Measurements from ENCODE around the gene STEAP4. TPM values are rescaled to one million over a fixed set of nuclear protein-coding genes. Genes with fewer than 3 reads are reported as not detected.
A peak's percentile ranks its signal among the peaks of the same experiment; 100 is the strongest.

STEAP4 gene
- total and polyA plus RNA-seq, 7 experiments from 2014 or later, result 0.45 to 6.2 TPM; not detected in 5

GRCh38 chr7:88316456-88316855, 9.8 kb upstream of the STEAP4 start:
- ChIA-PET POLR2A (no interaction called here), CTCF (no interaction called here)
- Mint-ChIP-seq H3K36me3 (no peaks in the 10 kb centered on the region), H3K4me3 (no peak overlapping the region), H3K9me3 (no peaks in the 10 kb centered on the region), H3K4me1 (peaks cover 0 to 3% (median 0%) of the 10 kb centered on the region in 7 donors), H3K27me3 (peaks cover 5 to 37% (median 25%) of the 10 kb centered on the region in 5 donors), H3K27ac (no peak overlapping the region)
- intact Hi-C loops (cut with micrococcal nuclease), result no loop called here
- DNase-seq (no peak), ATAC-seq (no peak)
- no peak overlapping the region for H3K27ac ChIP-seq (ENCODE audit: low read depth, low read length)
- no peaks in the 10 kb centered on the region for H3K27me3 ChIP-seq (ENCODE audit: control insufficient read depth in 2 of 2, insufficient read depth in 2 of 2, low read length in 2 of 2)
- H3K4me3 ChIP-seq (ENCODE audit: low read length), result no peak overlapping the region
- H3K4me1 ChIP-seq (ENCODE audit: control insufficient read depth in 2 of 2, insufficient read depth in 2 of 2, low read length in 2 of 2), result no peaks in the 10 kb centered on the region
- H3K36me3 ChIP-seq (ENCODE audit: control insufficient read depth in 2 of 3, insufficient read depth in 3 of 3, low read length in 3 of 3), result no peaks in the 10 kb centered on the region
- H3K9me3 ChIP-seq (ENCODE audit: control insufficient read depth in 2 of 3, low read length in 3 of 3), result no peaks in the 10 kb centered on the region

DNA sequence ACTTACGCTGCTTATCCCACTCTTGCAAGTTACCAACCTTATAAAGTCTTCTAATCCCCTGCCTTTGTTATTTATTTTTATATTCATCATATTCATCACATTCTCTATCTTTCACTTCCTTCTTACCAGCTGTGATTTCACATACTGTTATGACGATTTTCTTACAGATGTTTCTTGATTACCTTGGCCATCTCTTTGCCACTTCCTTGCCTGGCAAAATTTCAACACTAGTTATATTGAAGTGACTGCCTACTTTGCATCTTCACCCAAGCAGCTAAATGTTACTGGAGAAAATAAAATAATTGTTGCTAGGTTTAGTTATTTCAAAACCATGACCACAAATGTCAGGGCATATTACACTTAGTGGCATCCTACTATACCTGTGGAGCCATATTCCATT, 8.8 kb upstream of the STEAP4 start:
- H3K36me3 Mint-ChIP-seq, result no peaks in the 10 kb centered on the region

DNA sequence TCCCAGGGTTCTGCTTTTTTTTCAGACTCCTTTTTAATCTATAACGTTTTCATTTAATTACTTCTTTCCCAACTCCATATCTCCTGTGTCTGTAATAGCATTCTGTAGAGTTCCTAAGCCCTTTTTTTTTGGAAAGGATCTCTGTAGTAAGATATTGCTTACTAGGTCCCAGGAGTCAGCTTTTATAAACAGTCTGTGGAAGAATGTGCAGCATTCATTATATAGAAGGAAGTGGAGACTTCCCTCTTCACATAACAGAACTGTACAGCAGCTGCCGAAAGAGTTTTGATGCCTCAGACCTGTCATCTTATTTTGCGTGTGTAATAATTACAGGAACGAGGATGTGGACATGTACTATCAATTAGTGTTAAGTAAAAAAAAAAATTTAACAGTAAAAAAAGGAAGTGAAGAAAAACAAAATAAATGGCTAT, 7.4 kb upstream of the STEAP4 start:
- intact Hi-C loops (cut with micrococcal nuclease), result no loop called here
- Mint-ChIP-seq H3K4me3 (no peak overlapping the region), H3K27me3 (peaks cover 7 to 44% (median 25%) of the 10 kb centered on the region in 5 donors), H3K27ac (no peak overlapping the region), H3K9me3 (no peaks in the 10 kb centered on the region), H3K36me3 (no peaks in the 10 kb centered on the region), H3K4me1 (peaks cover 0 to 3% (median 0%) of the 10 kb centered on the region in 7 donors)
- no peaks in the 10 kb centered on the region for H3K4me1 ChIP-seq (ENCODE audit: control insufficient read depth in 2 of 2, insufficient read depth in 2 of 2, low read length in 2 of 2)
- no peaks in the 10 kb centered on the region for H3K36me3 ChIP-seq (ENCODE audit: control insufficient read depth in 2 of 3, insufficient read depth in 3 of 3, low read length in 3 of 3)
- no peaks in the 10 kb centered on the region for H3K9me3 ChIP-seq (ENCODE audit: control insufficient read depth in 2 of 3, low read length in 3 of 3)
- POLR2A ChIA-PET, result no interaction called here
- no peak for DNase-seq
- peak; percentile 74 for ATAC-seq
- no peak overlapping the region for H3K27ac ChIP-seq (ENCODE audit: low read depth, low read length)
- CTCF ChIA-PET, result no interaction called here
- no peak overlapping the region for H3K4me3 ChIP-seq (ENCODE audit: low read length)
- H3K27me3 ChIP-seq (ENCODE audit: control insufficient read depth in 2 of 2, insufficient read depth in 2 of 2, low read length in 2 of 2), result no peaks in the 10 kb centered on the region

More for the DNA sequence above, 8.8 kb upstream of the STEAP4 start:
- H3K27ac Mint-ChIP-seq, result no peak overlapping the region
- ChIA-PET POLR2A (no interaction called here), CTCF (no interaction called here)
- Histone ChIP-seq H3K9me3 (ENCODE audit: control insufficient read depth in 2 of 3, low read length in 3 of 3) (no peaks in the 10 kb centered on the region), H3K36me3 (ENCODE audit: control insufficient read depth in 2 of 3, insufficient read depth in 3 of 3, low read length in 3 of 3) (no peaks in the 10 kb centered on the region), H3K27ac (ENCODE audit: low read depth, low read length) (no peak overlapping the region), H3K4me1 (ENCODE audit: control insufficient read depth in 2 of 2, insufficient read depth in 2 of 2, low read length in 2 of 2) (no peaks in the 10 kb centered on the region), H3K27me3 (ENCODE audit: control insufficient read depth in 2 of 2, insufficient read depth in 2 of 2, low read length in 2 of 2) (no peaks in the 10 kb centered on the region), H3K4me3 (ENCODE audit: low read length) (no peak overlapping the region)
- intact Hi-C loops (cut with micrococcal nuclease), result no loop called here
- no peak for ATAC-seq
- H3K27me3 Mint-ChIP-seq, result peaks cover 7 to 42% (median 26%) of the 10 kb centered on the region in 5 donors
- H3K4me1 Mint-ChIP-seq, result peaks cover 0 to 3% (median 0%) of the 10 kb centered on the region in 7 donors
- DNase-seq, result no peak
- H3K9me3 Mint-ChIP-seq, result no peaks in the 10 kb centered on the region
- no peak overlapping the region for H3K4me3 Mint-ChIP-seq

DNA sequence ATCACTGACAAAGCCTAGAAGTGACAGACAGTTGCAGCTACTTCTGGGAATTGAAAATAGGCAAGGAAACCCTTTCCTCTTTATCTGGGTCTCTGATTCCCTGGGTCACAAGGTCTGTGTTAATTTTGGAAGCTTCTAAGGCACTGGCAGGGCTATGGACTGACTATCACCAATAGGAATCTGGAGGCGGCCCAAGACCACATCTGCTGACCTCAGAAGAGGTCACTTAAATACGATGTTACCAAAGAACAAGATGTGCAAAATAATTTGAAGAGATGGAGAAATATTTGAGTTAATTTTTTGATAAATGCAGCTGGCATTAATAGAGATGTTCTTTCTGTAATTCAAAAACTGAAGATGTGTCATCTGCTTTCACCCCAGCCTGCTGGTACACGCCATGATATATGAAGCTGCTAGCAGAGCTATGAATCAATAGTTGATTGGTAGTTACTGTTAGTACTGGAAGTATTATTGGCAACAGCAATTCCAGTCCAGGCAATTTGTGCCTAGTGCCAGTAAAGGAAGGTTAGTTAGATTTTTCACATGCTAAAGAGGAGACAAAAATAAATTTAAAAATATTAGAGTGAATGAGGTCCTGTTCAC, 5.5 kb upstream of the STEAP4 start:
- H3K4me1 Mint-ChIP-seq, result peaks cover 0 to 3% (median 0%) of the 10 kb centered on the region in 7 donors
- ChIA-PET CTCF (no interaction called here), POLR2A (no interaction called here)
- H3K27me3 ChIP-seq (ENCODE audit: control insufficient read depth in 2 of 2, insufficient read depth in 2 of 2, low read length in 2 of 2), result no peaks in the 10 kb centered on the region
- no peak overlapping the region for H3K27ac Mint-ChIP-seq
- H3K4me1 ChIP-seq (ENCODE audit: control insufficient read depth in 2 of 2, insufficient read depth in 2 of 2, low read length in 2 of 2), result no peaks in the 10 kb centered on the region
- H3K36me3 Mint-ChIP-seq, result no peaks in the 10 kb centered on the region
- intact Hi-C loops (cut with micrococcal nuclease), result no loop called here
- no peak overlapping the region for H3K4me3 ChIP-seq (ENCODE audit: low read length)
- DNase-seq (no peak), ATAC-seq (no peak)
- no peak overlapping the region for H3K27ac ChIP-seq (ENCODE audit: low read depth, low read length)
- H3K4me3 Mint-ChIP-seq, result no peak overlapping the region
- H3K9me3 ChIP-seq (ENCODE audit: control insufficient read depth in 2 of 3, low read length in 3 of 3), result no peaks in the 10 kb centered on the region
- H3K36me3 ChIP-seq (ENCODE audit: control insufficient read depth in 2 of 3, insufficient read depth in 3 of 3, low read length in 3 of 3), result no peaks in the 10 kb centered on the region
- H3K9me3 Mint-ChIP-seq, result no peaks in the 10 kb centered on the region
- peaks cover 17 to 56% (median 35%) of the 10 kb centered on the region in 5 donors for H3K27me3 Mint-ChIP-seq

GRCh38 chr7:88311675-88312036, 5.0 kb upstream of the STEAP4 start:
- no peaks in the 10 kb centered on the region for H3K36me3 Mint-ChIP-seq
- H3K9me3 ChIP-seq (ENCODE audit: control insufficient read depth in 2 of 3, low read length in 3 of 3), result no peaks in the 10 kb centered on the region
- DNase-seq (no peak), ATAC-seq (no peak)
- H3K4me3 ChIP-seq (ENCODE audit: low read length), result no peak overlapping the region
- POLR2A ChIA-PET, result no interaction called here
- CTCF ChIA-PET, result no interaction called here
- no peaks in the 10 kb centered on the region for H3K4me1 ChIP-seq (ENCODE audit: control insufficient read depth in 2 of 2, insufficient read depth in 2 of 2, low read length in 2 of 2)
- intact Hi-C loops (cut with micrococcal nuclease), result no loop called here
- H3K27me3 Mint-ChIP-seq, result peaks cover 22 to 60% (median 40%) of the 10 kb centered on the region in 5 donors
- peaks cover 0 to 4% (median under 1%) of the 10 kb centered on the region in 7 donors for H3K4me1 Mint-ChIP-seq
- no peak overlapping the region for H3K4me3 Mint-ChIP-seq
- H3K27ac Mint-ChIP-seq, result no peak overlapping the region
- no peaks in the 10 kb centered on the region for H3K27me3 ChIP-seq (ENCODE audit: control insufficient read depth in 2 of 2, insufficient read depth in 2 of 2, low read length in 2 of 2)
- H3K9me3 Mint-ChIP-seq, result no peaks in the 10 kb centered on the region
- H3K27ac ChIP-seq (ENCODE audit: low read depth, low read length), result no peak overlapping the region
- no peaks in the 10 kb centered on the region for H3K36me3 ChIP-seq (ENCODE audit: control insufficient read depth in 2 of 3, insufficient read depth in 3 of 3, low read length in 3 of 3)

GRCh38 chr7:88310956-88311674, 4.4 kb upstream of the STEAP4 start:
- DNase-seq, result no peak
- H3K4me1 Mint-ChIP-seq, result peaks cover 0 to 7% (median 4%) of the 10 kb centered on the region in 7 donors
- intact Hi-C loops (cut with micrococcal nuclease), result no loop called here

DNA sequence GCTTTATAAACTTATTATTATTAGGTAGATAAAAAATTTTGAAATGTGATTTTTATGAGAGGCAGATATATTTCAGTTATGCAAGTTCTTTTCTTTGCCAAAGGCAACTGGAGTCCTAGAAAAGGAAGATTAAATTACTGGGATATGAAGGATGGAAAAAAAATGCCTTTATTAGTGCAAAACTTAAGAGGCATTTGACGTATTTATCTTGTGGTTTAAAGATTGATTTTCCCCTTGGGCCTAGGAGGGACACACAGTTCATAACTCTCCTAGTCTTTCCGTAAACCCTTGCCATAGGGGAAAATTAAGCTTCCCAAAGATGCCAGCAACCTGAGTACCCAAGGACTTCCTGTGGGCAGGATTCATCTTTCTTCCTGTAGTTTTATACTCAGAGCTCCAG, 3.1 kb upstream of the STEAP4 start:
- no peaks in the 10 kb centered on the region for H3K27me3 ChIP-seq (ENCODE audit: control insufficient read depth in 2 of 2, insufficient read depth in 2 of 2, low read length in 2 of 2)
- H3K27ac ChIP-seq (ENCODE audit: low read depth, low read length), result no peak overlapping the region
- H3K27me3 Mint-ChIP-seq, result peaks cover 34 to 51% (median 49%) of the 10 kb centered on the region in 5 donors
- no peaks in the 10 kb centered on the region for H3K36me3 Mint-ChIP-seq
- no peaks in the 10 kb centered on the region for H3K9me3 Mint-ChIP-seq
- CTCF ChIA-PET, result no interaction called here
- no peak overlapping the region for H3K27ac Mint-ChIP-seq
- no peak for ATAC-seq
- no peaks in the 10 kb centered on the region for H3K9me3 ChIP-seq (ENCODE audit: control insufficient read depth in 2 of 3, low read length in 3 of 3)
- intact Hi-C loops (cut with micrococcal nuclease), result no loop called here
- no peak overlapping the region for H3K4me3 Mint-ChIP-seq
- POLR2A ChIA-PET, result no interaction called here
- DNase-seq, result no peak
- H3K4me1 Mint-ChIP-seq, result peaks cover 0 to 6% (median 4%) of the 10 kb centered on the region in 7 donors
- H3K4me1 ChIP-seq (ENCODE audit: control insufficient read depth in 2 of 2, insufficient read depth in 2 of 2, low read length in 2 of 2), result no peaks in the 10 kb centered on the region
- H3K4me3 ChIP-seq (ENCODE audit: low read length), result no peak overlapping the region
- no peaks in the 10 kb centered on the region for H3K36me3 ChIP-seq (ENCODE audit: control insufficient read depth in 2 of 3, insufficient read depth in 3 of 3, low read length in 3 of 3)

More at GRCh38 chr7:88310956-88311674, 4.4 kb upstream of the STEAP4 start:
- no peak for ATAC-seq
- Histone ChIP-seq H3K36me3 (ENCODE audit: control insufficient read depth in 2 of 3, insufficient read depth in 3 of 3, low read length in 3 of 3) (no peaks in the 10 kb centered on the region), H3K9me3 (ENCODE audit: control insufficient read depth in 2 of 3, low read length in 3 of 3) (no peaks in the 10 kb centered on the region), H3K4me1 (ENCODE audit: control insufficient read depth in 2 of 2, insufficient read depth in 2 of 2, low read length in 2 of 2) (no peaks in the 10 kb centered on the region), H3K27ac (ENCODE audit: low read depth, low read length) (no peak overlapping the region), H3K4me3 (ENCODE audit: low read length) (no peak overlapping the region), H3K27me3 (ENCODE audit: control insufficient read depth in 2 of 2, insufficient read depth in 2 of 2, low read length in 2 of 2) (no peaks in the 10 kb centered on the region)
- Mint-ChIP-seq H3K4me3 (no peak overlapping the region), H3K27ac (no peak overlapping the region), H3K36me3 (no peaks in the 10 kb centered on the region), H3K9me3 (no peaks in the 10 kb centered on the region), H3K27me3 (peaks cover 27 to 59% (median 42%) of the 10 kb centered on the region in 5 donors)
- ChIA-PET CTCF (no interaction called here), POLR2A (no interaction called here)

Data from naive thymus-derived CD4-positive, alpha-beta T cell (primary cell).